ENCODE measurements around the gene ZNF330. TPM values are rescaled to one million over a fixed set of nuclear protein-coding genes. Genes with fewer than 3 reads are reported as not detected.
"Not testable (repeated sequence)": the region's sequence is repeated elsewhere in the genome, so short reads cannot be mapped to it uniquely, and the experiment has no call there.

Gene ZNF330
- total and polyA plus RNA-seq, 2 of the 8 experiments (the other 6 are each of a cell fraction or from before 2014, with no cell fraction given) = 17.7 to 44.3 TPM

GRCh38 chr4:141223418-141223817, 2.7 kb downstream of the ZNF330 start (continued):
- no peak for TF ChIP-seq CTCF (IDR thresholded peaks at IDR 0.05; ENCODE audit: control extremely low read depth in 1 of 3, insufficient read depth in 1 of 3, low read depth in 1 of 3, low read length in 3 of 3)
- TF ChIP-seq SP4 (IDR thresholded peaks at IDR 0.05; ENCODE audit: low read length) = no peak
- TF ChIP-seq POLR2A (IDR thresholded peaks at IDR 0.05; ENCODE audit: control extremely low read depth in 1 of 2, low read depth in 2 of 2, low read length in 2 of 2) = no peak
- TF ChIP-seq HDAC2 (IDR thresholded peaks at IDR 0.05; ENCODE audit: borderline replicate concordance in 1 of 2, low read depth in 2 of 2, low read length in 2 of 2) = no peak
- TF ChIP-seq TBP (IDR thresholded peaks at IDR 0.05; ENCODE audit: low read depth, low read length) = no peak
- TF ChIP-seq FOSL1 (IDR thresholded peaks at IDR 0.05; ENCODE audit: insufficient read depth, low read depth, low read length) = no peak
- TF ChIP-seq EZH2 (IDR thresholded peaks at IDR 0.05; ENCODE audit: low read depth, low read length, severe bottlenecking) = no peak

- H2BK12ac ChIP-seq (ENCODE audit: low read depth, low read length); H3K4ac ChIP-seq (replicated peaks; ENCODE audit: insufficient read length, low read depth, low read length); H2BK20ac ChIP-seq (ENCODE audit: low read length); H2AFZ ChIP-seq (ENCODE audit: low read length); H3K27me3 ChIP-seq (replicated peaks in 1 of 4; ENCODE audit: control insufficient read depth in 3 of 4, extremely low read depth in 1 of 4, insufficient read depth in 3 of 4, low read length in 3 of 4); H3K23ac ChIP-seq (ENCODE audit: insufficient read length); H4K8ac ChIP-seq (ENCODE audit: extremely low read depth, insufficient read depth, low read length); H3K18ac ChIP-seq (ENCODE audit: extremely low read depth, low read length); POLR2A ChIA-PET (ENCODE audit: partially characterized antibody); H4K91ac ChIP-seq (replicated peaks; ENCODE audit: insufficient read length, low read length); H3K27ac ChIP-seq (ENCODE audit: low read depth, low read length); H2BK5ac ChIP-seq (ENCODE audit: low read depth, low read length); H3K4me3 ChIP-seq (ENCODE audit: extremely low read depth in 1 of 4, insufficient read depth in 2 of 4, low read depth in 3 of 4, low read length in 4 of 4); H3K9me3 ChIP-seq (ENCODE audit: insufficient read depth in 2 of 2, low read depth in 1 of 2, low read length in 1 of 2); H3K4me1 ChIP-seq (replicated peaks in 1 of 4; ENCODE audit: control insufficient read depth in 3 of 4, insufficient read depth in 4 of 4, low read length in 3 of 4); FAIRE-seq; H4K5ac ChIP-seq (ENCODE audit: insufficient read length, low read depth, low read length); H3K23me2 ChIP-seq (ENCODE audit: low read depth, low read length); CTCF ChIA-PET (ENCODE audit: partially characterized antibody); H2BK120ac ChIP-seq (replicated peaks; ENCODE audit: low read depth, low read length); H2BK15ac ChIP-seq (ENCODE audit: low read length); H2AK5ac ChIP-seq (ENCODE audit: low read depth, low read length); H4K20me1 ChIP-seq (replicated peaks in 1 of 2; ENCODE audit: control insufficient read depth in 1 of 2, insufficient read depth in 2 of 2, low read length in 2 of 2); H3K4me2 ChIP-seq (ENCODE audit: insufficient read depth in 1 of 2, low read depth in 2 of 2, low read length in 2 of 2); H3K9ac ChIP-seq (replicated peaks in 1 of 4; ENCODE audit: extremely low read depth in 1 of 4, low read depth in 3 of 4, low read length in 3 of 4); H3K79me1 ChIP-seq (ENCODE audit: low read depth, low read length); DNase-seq (ENCODE audit: low read depth in 1 of 2, low spot score in 2 of 2); H3K14ac ChIP-seq (ENCODE audit: insufficient read length); H3K56ac ChIP-seq (replicated peaks; ENCODE audit: insufficient read length, low read depth, low read length): not testable (repeated sequence)
- Histone ChIP-seq H3K36me3 (ENCODE audit: control insufficient read depth in 2 of 4, insufficient read depth in 4 of 4, low read length in 3 of 4) (peaks cover 2 to 56% (median 19%) of the 10 kb centered on the region in 4 experiments; a peak in 7 of 8 replicates), H3K79me2 (ENCODE audit: control insufficient read depth in 1 of 2, insufficient read depth in 2 of 2, low read length in 2 of 2) (peaks cover 0 to 22% of the 10 kb centered on the region in 2 experiments; a peak in 3 of 4 replicates)
- 93% methylated on average over 5 of the region's 5 CpGs; no CpG with 5 or more reads in 1 of the 2 experiments for WGBS, 2 experiments (ENCODE audit: extremely low coverage in 1 of 2, insufficient coverage in 1 of 2, insufficient read length in 1 of 2, insufficient replicate concordance in 2 of 2, low coverage in 1 of 2, low lambda C conversion rate in 2 of 2, missing lambda C conversion rate in 1 of 2)
Measured at GRCh38 chr4:141227280-141227679, 6.6 kb downstream of the ZNF330 start.

All from H1 (cell line).